Activated CD8-positive, alpha-beta memory T cell treated with anti-CD3 and anti-CD28 coated beads, Interleukin-2, amount 50 U/mL, for 1 hour (primary cell): ENCODE results near the gene PCDHGB3.
"Not testable (repeated sequence)": the region's sequence is repeated elsewhere in the genome, so short reads cannot be mapped to it uniquely, and the experiment has no call there.

ENCODE experiments used
- DNase-seq: peaks from one replicate; pipeline ENCODE4 v3.0.0-alpha.2; 2020; ENCODE audit errors: extremely low read depth

The PCDHGB3 gene

GRCh38 chr5:141369994-141370848, at the start of gene PCDHGB3:
TSS of gene PCDHGB3 (plus strand) at chr5:141370242. CDS start at chr5:141370395, 153 bp downstream.
- no peak for DNase-seq

- no peak for DNase-seq
Observed at GRCh38 chr5:141322261-141322660, 47.8 kb upstream of the PCDHGB3 start.

- no peak for DNase-seq
Observed at GRCh38 chr5:141326088-141326854, 43.8 kb upstream of the PCDHGB3 start.

GRCh38 chr5:141328231-141328630, 41.8 kb upstream of the PCDHGB3 start:
- DNase-seq, result no peak

GRCh38 chr5:141330299-141331080, 39.6 kb upstream of the PCDHGB3 start, which contains the start of gene PCDHGA1:
TSS of gene PCDHGA1 (plus strand) at chr5:141330514.
- DNase-seq, result no peak

GRCh38 chr5:141332571-141332970, 37.5 kb upstream of the PCDHGB3 start:
- not testable (repeated sequence) for DNase-seq

- no peak for DNase-seq
Observed at GRCh38 chr5:141338538-141339306, 31.3 kb upstream of the PCDHGB3 start, which contains the start of gene PCDHGA2. TSS of gene PCDHGA2 (plus strand) at chr5:141338760.

- DNase-seq, result not testable (repeated sequence)
Observed at GRCh38 chr5:141340781-141341354, 29.2 kb upstream of the PCDHGB3 start.

GRCh38 chr5:141342773-141343172, 27.3 kb upstream of the PCDHGB3 start:
- DNase-seq, result no peak

GRCh38 chr5:141343242-141343952, 26.6 kb upstream of the PCDHGB3 start, which contains the start of gene PCDHGA3:
TSS of gene PCDHGA3 (plus strand) at chr5:141343829. CDS start at chr5:141344034, 205 bp downstream.
- no peak for DNase-seq

GRCh38 chr5:141343953-141344463, 26.0 kb upstream of the PCDHGB3 start:
- no peak for DNase-seq

- no peak for DNase-seq
Observed at GRCh38 chr5:141345327-141345726, 24.7 kb upstream of the PCDHGB3 start.

- not testable (repeated sequence) for DNase-seq
Observed at GRCh38 chr5:141346017-141346416, 24.0 kb upstream of the PCDHGB3 start.

- DNase-seq, result no peak
Observed at GRCh38 chr5:141349917-141350619, 20.0 kb upstream of the PCDHGB3 start, which contains the start of gene PCDHGB1. TSS of gene PCDHGB1 (plus strand) at chr5:141350099. CDS start at chr5:141350261, 162 bp downstream.

- DNase-seq, result no peak
Observed at GRCh38 chr5:141351591-141351990, 18.5 kb upstream of the PCDHGB3 start.

GRCh38 chr5:141354900-141355469, 15.1 kb upstream of the PCDHGB3 start, which contains the start of gene PCDHGA4:
TSS of gene PCDHGA4 (plus strand) at chr5:141355021. CDS start at chr5:141355108, 87 bp downstream.
- DNase-seq, result no peak

- DNase-seq, result no peak
Observed at GRCh38 chr5:141355641-141356040, 14.4 kb upstream of the PCDHGB3 start.

- DNase-seq, result no peak
Observed at GRCh38 chr5:141356133-141356532, 13.9 kb upstream of the PCDHGB3 start.
